Colonic mucosa (tissue), 4 donors: ENCODE measurements around the gene LYPD1. TPM values are rescaled to one million over a fixed set of nuclear protein-coding genes. Genes with fewer than 3 reads are reported as not detected.

Experiments used
- DNase-seq: peaks from one replicate; pipeline ENCODE4 v3.0.0-alpha.2; 2020
- H3K27ac ChIP-seq: fragments of 200-600 bp; one replicate; pipeline ENCODE4 v1.8.0; 2021
- H3K27me3 ChIP-seq: fragments of 200-600 bp; one replicate; pipeline ENCODE4 v1.8.0; 2021
- H3K36me3 ChIP-seq: fragments of 200-600 bp; one replicate; pipeline ENCODE4 v1.8.0; 2021
- H3K4me1 ChIP-seq: fragments of 200-600 bp; one replicate; pipeline ENCODE4 v1.8.0; 2021; ENCODE audit warnings: mild to moderate bottlenecking
- H3K4me3 ChIP-seq: fragments of 200-600 bp; one replicate; pipeline ENCODE4 v1.8.0; 2021
- H3K9ac ChIP-seq, 2 donors: one replicate each; pipeline ENCODE4 v1.7.0; 2013; ENCODE audit warnings: control low read depth in 2 of 2, low read depth in 2 of 2, low read length in 2 of 2
- H3K9me3 ChIP-seq: fragments of 200-600 bp; one replicate; pipeline ENCODE4 v1.8.0; 2021
- intact Hi-C: fragments of 100-400 bp; cut with DNase I; formaldehyde crosslinking; loops from one replicate; pipeline ENCODE4 v1.14.1; 2022
- total RNA-seq, 2 donors: library from RNA; stranded (reverse); fragmentation: NEBNext Ultra II Directional in 1 of 2; extraction: Animal tissue kit (Norgen Biotek cat#: 25700) in 1 of 2; gene quantifications; one replicate each; pipeline ENCODE4 v1.2.1, GENCODE V29; 2021
- TF ChIP-seq, protein P1 (sequence below): fragments of 200-600 bp; IDR thresholded peaks from one replicate; pipeline ENCODE4 v1.8.0; 2022; ENCODE audit warnings: antibody characterized with exemption, mild to moderate bottlenecking
- donor health status: healthy.
- donor health status: DM: no; HTN: no; CAD: no.
- donor health status: DM: no; HTN: no; CAD: no.

LYPD1 gene
- total RNA-seq, 2 donors from 2014 or later = 0.66 TPM; not detected in 1

DNA sequence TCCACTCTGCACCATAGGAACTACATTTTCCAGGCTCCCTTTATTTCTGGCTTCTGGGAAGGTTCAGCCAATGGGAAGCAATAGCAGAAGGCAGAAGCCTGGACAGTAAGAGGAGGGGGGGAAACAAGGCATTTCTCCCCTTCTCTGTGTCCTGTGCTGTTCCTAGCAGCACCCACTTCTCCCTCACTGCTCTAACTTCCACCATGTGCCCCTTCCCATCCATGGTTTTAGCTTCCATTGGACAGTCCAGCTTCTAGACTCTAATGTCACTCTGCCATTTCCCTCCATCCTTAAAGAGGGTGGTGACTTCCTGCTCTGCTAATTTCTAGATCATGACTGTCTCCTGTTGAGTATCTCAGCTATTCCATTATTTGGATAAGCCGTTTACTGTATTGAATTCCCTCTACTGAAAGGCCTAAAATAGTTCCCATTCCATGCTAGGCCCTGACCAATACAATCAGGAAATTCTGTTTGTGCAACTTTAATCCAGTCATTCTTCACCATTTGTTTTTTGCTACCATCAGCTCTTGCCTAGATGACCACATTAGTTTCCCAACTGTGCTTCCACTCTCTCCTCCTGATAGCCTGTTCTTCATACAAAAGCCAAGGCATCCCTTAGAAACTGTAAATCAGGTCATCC lies 20.8 kb upstream of the LYPD1 start:
- TF ChIP-seq, protein P1, sequence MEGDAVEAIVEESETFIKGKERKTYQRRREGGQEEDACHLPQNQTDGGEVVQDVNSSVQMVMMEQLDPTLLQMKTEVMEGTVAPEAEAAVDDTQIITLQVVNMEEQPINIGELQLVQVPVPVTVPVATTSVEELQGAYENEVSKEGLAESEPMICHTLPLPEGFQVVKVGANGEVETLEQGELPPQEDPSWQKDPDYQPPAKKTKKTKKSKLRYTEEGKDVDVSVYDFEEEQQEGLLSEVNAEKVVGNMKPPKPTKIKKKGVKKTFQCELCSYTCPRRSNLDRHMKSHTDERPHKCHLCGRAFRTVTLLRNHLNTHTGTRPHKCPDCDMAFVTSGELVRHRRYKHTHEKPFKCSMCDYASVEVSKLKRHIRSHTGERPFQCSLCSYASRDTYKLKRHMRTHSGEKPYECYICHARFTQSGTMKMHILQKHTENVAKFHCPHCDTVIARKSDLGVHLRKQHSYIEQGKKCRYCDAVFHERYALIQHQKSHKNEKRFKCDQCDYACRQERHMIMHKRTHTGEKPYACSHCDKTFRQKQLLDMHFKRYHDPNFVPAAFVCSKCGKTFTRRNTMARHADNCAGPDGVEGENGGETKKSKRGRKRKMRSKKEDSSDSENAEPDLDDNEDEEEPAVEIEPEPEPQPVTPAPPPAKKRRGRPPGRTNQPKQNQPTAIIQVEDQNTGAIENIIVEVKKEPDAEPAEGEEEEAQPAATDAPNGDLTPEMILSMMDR = no peak
- Histone ChIP-seq H3K27me3 (no peaks in the 10 kb centered on the region), H3K27ac (no peak overlapping the region), H3K4me3 (no peak overlapping the region), H3K36me3 (no peaks in the 10 kb centered on the region), H3K9me3 (no peaks in the 10 kb centered on the region), H3K4me1 (no peaks in the 10 kb centered on the region), H3K9ac (no peak overlapping the region)
- intact Hi-C loops = no loop called here
- no peak for DNase-seq

- Histone ChIP-seq H3K27me3 (no peaks in the 10 kb centered on the region), H3K27ac (no peak overlapping the region), H3K9me3 (no peaks in the 10 kb centered on the region), H3K4me1 (no peaks in the 10 kb centered on the region), H3K9ac (no peak overlapping the region), H3K4me3 (no peak overlapping the region), H3K36me3 (no peaks in the 10 kb centered on the region)
- intact Hi-C loops = no loop called here
- TF ChIP-seq, protein P1 = no peak
- DNase-seq = no peak
Measured at GRCh38 chr2:132681766-132682165, 11.8 kb upstream of the LYPD1 start.

DNA sequence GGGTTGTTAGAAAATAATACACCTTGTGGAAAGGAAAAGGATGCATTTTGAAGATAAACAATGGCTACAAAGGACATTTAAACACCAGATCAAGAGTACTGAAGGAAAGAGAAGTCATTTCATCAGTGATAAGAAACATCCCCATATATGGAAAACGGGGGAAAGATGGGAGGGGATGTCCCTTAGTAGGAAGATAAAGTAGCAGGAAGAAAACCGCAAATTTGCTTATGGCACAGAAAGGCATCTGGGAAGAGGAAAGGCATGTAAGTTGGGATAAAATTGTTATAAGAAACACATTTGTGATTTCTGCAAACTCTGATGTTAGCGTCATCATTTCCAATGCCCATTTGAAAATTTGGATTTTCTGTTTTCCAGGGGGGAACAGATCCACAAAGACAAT lies 10.5 kb upstream of the LYPD1 start:
- intact Hi-C loops = no loop called here
- Histone ChIP-seq H3K27me3 (no peaks in the 10 kb centered on the region), H3K9me3 (no peaks in the 10 kb centered on the region), H3K27ac (no peak overlapping the region), H3K4me3 (no peak overlapping the region), H3K9ac (no peak overlapping the region), H3K4me1 (no peaks in the 10 kb centered on the region), H3K36me3 (no peaks in the 10 kb centered on the region)
- DNase-seq = no peak
- TF ChIP-seq, protein P1 = no peak

DNA sequence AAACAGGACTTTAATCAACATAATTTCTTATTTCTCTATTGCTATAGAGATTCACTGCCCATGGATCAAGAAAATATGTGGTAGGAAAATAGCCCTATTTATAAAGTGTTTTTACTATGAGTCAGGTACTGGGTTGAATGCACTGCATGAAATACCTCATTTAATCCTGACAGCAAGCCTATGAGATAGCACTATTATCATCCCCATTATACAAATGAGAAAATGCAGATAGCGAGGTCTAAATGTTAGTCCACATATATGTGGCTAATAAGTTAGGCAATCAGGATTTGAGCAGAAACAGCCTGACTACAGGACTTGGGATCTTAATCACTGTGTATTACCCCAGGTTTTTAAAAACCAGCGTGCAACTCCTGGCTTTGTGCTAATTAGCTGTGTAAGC lies 8.5 kb upstream of the LYPD1 start:
- Histone ChIP-seq H3K9ac (no peak overlapping the region), H3K36me3 (no peaks in the 10 kb centered on the region), H3K4me1 (no peaks in the 10 kb centered on the region), H3K4me3 (no peak overlapping the region), H3K9me3 (no peaks in the 10 kb centered on the region), H3K27ac (no peak overlapping the region), H3K27me3 (no peaks in the 10 kb centered on the region)
- no peak for DNase-seq
- TF ChIP-seq, protein P1 = no peak
- intact Hi-C loops = no loop called here

GRCh38 chr2:132677661-132678060 lies 7.7 kb upstream of the LYPD1 start:
- Histone ChIP-seq H3K27me3 (no peaks in the 10 kb centered on the region), H3K9me3 (no peaks in the 10 kb centered on the region), H3K4me1 (no peaks in the 10 kb centered on the region), H3K27ac (no peak overlapping the region), H3K4me3 (no peak overlapping the region), H3K9ac (no peak overlapping the region), H3K36me3 (no peaks in the 10 kb centered on the region)
- intact Hi-C loops = no loop called here
- TF ChIP-seq, protein P1 = no peak
- no peak for DNase-seq
